Measurements from ENCODE around the gene PALD1.

PALD1 gene

GRCh38 chr10:70530315-70530714 lies 51.7 kb downstream of the PALD1 start:
- TF ChIP-seq CTCF (IDR thresholded peaks at IDR 0.05; ENCODE audit: extremely low read depth, insufficient read depth, missing control alignments): no peak
- in situ Hi-C loops (cut with MboI; ENCODE audit: low pct_unique_long_range_greater_than_20kb, low sequenced_read_pairs, unreplicated experiment): no loop called here
- DNase-seq (ENCODE audit: low spot score): no peak

- DNase-seq (ENCODE audit: low spot score): no peak
- no peak for TF ChIP-seq CTCF (IDR thresholded peaks at IDR 0.05; ENCODE audit: extremely low read depth, insufficient read depth, missing control alignments)
- in situ Hi-C loops (cut with MboI; ENCODE audit: low pct_unique_long_range_greater_than_20kb, low sequenced_read_pairs, unreplicated experiment): no loop called here
Observed at GRCh38 chr10:70532554-70533188, 54.1 kb downstream of the PALD1 start.

GRCh38 chr10:70533189-70533558 lies 54.6 kb downstream of the PALD1 start:
- DNase-seq (ENCODE audit: low spot score): no peak
- no peak for TF ChIP-seq CTCF (IDR thresholded peaks at IDR 0.05; ENCODE audit: extremely low read depth, insufficient read depth, missing control alignments)
- in situ Hi-C loops (cut with MboI; ENCODE audit: low pct_unique_long_range_greater_than_20kb, low sequenced_read_pairs, unreplicated experiment): no loop called here

- no peak for DNase-seq (ENCODE audit: low spot score)
- in situ Hi-C loops (cut with MboI; ENCODE audit: low pct_unique_long_range_greater_than_20kb, low sequenced_read_pairs, unreplicated experiment): no loop called here
- TF ChIP-seq CTCF (IDR thresholded peaks at IDR 0.05; ENCODE audit: extremely low read depth, insufficient read depth, missing control alignments): no peak
Observed at GRCh38 chr10:70534281-70534680, 55.7 kb downstream of the PALD1 start.

GRCh38 chr10:70535001-70535400 lies 56.4 kb downstream of the PALD1 start:
- no peak for DNase-seq (ENCODE audit: low spot score)
- in situ Hi-C loops (cut with MboI; ENCODE audit: low pct_unique_long_range_greater_than_20kb, low sequenced_read_pairs, unreplicated experiment): no loop called here
- no peak for TF ChIP-seq CTCF (IDR thresholded peaks at IDR 0.05; ENCODE audit: extremely low read depth, insufficient read depth, missing control alignments)

GRCh38 chr10:70535451-70535850 lies 56.9 kb downstream of the PALD1 start:
- TF ChIP-seq CTCF (IDR thresholded peaks at IDR 0.05; ENCODE audit: extremely low read depth, insufficient read depth, missing control alignments): no peak

More at GRCh38 chr10:70535451-70535850, 56.9 kb downstream of the PALD1 start:
- no peak for DNase-seq (ENCODE audit: low spot score)
- in situ Hi-C loops (cut with MboI; ENCODE audit: low pct_unique_long_range_greater_than_20kb, low sequenced_read_pairs, unreplicated experiment): no loop called here

Measured in GM13977 (cell line).